Sigmoid colon (tissue), 7 donors: ENCODE measurements around the gene CCDC187. TPM values are rescaled to one million over a fixed set of nuclear protein-coding genes. Genes with fewer than 3 reads are reported as not detected.

Source experiments
- DNase-seq: peaks from one replicate; pipeline ENCODE4 v3.0.0-alpha.2; 2019
- H3K27ac ChIP-seq, 4 donors: fragments of 200-600 bp; sonication (generic); one replicate each; pipeline ENCODE4 v1.5.1; 2016 to 2019; ENCODE audit warnings: mild to moderate bottlenecking in 1 of 4
- H3K27me3 ChIP-seq, 3 donors: fragments of 200-600 bp; sonication (generic); one replicate each; pipeline ENCODE4 v1.5.1; 2019; ENCODE audit warnings: mild to moderate bottlenecking in 1 of 3
- H3K36me3 ChIP-seq, 4 donors: fragments of 200-600 bp; sonication (generic); one replicate each; pipeline ENCODE4 v1.5.1; 2016 to 2019
- H3K4me1 ChIP-seq, 4 donors: fragments of 200-600 bp; sonication (generic); one replicate each; pipeline ENCODE4 v1.5.1; 2017 to 2019
- H3K4me3 ChIP-seq, 4 donors: fragments of 200-600 bp; sonication (generic); one replicate each; pipeline ENCODE4 v1.5.1; 2017 to 2019; ENCODE audit warnings: mild to moderate bottlenecking in 2 of 4, moderate library complexity in 1 of 4
- H3K9me3 ChIP-seq, 4 donors: fragments of 200-600 bp in 3 of 4; sonication (generic) in 3 of 4; one replicate each; pipeline versions ENCODE4 v1.5.1 to v1.6.1; 2013 to 2019
- EP300 ChIP-seq, 4 donors: sonication (generic); formaldehyde crosslinking; IDR thresholded peaks; one replicate each; pipeline ENCODE4 v1.6.1; 2017; ENCODE audit warnings: antibody characterized with exemption in 4 of 4
- POLR2A ChIP-seq, 2 donors: fragments of 450-650 bp; IDR thresholded peaks; one replicate each; pipeline ENCODE4 v1.6.1; 2016; ENCODE audit warnings: antibody characterized with exemption in 2 of 2, mild to moderate bottlenecking in 2 of 2, moderate library complexity in 2 of 2
- POLR2AphosphoS5 ChIP-seq, 4 donors: sonication (generic); formaldehyde crosslinking; IDR thresholded peaks; one replicate each; pipeline ENCODE4 v1.6.1; 2017; ENCODE audit warnings: antibody characterized with exemption in 4 of 4
- WGBS, 2 donors: extraction: QIAGEN DNeasy Blood & Tissue Kit; methylation state at CpG; one replicate each; pipeline ENCODE4 v1.1.7; 2013; 5-methylcytosine and 5-hydroxymethylcytosine counted together
- intact Hi-C: fragments of 100-400 bp; cut with DNase I; formaldehyde crosslinking; loops from one replicate; pipeline ENCODE4 v1.15.1; 2023
- polyA plus RNA-seq, 3 donors: library from polyadenylated mRNA; stranded (reverse); fragments of 200-250 nt; gene quantifications; one replicate each; pipeline ENCODE4 v1.2.3, GENCODE V29; 2013
- total RNA-seq, 4 donors: library from RNA; depleted of rRNA; stranded (reverse); fragments of >200 nt; gene quantifications; one replicate each; pipeline ENCODE4 v1.1.0, GENCODE V29; 2016
- TF ChIP-seq, protein P1 (sequence below), 4 experiments: fragments of 450-650 bp in 3 of 4; fragments of 200-600 bp in 1 of 4; IDR thresholded peaks; one replicate each; pipeline ENCODE4 v1.5.1; 2016 to 2019; ENCODE audit warnings: antibody characterized with exemption in 4 of 4, mild to moderate bottlenecking in 3 of 4, moderate library complexity in 2 of 4
- donor health status: healthy with polysubstance abuse.
- donor health status: Bipolar disorder and iron deficiency.
- donor health status: healthy.

Gene CCDC187
- total and polyA plus RNA-seq, 7 donors, result 0.32 TPM; not detected in 6

GRCh38 chr9:136265561-136266355 lies 38.1 kb downstream of the CCDC187 start:
- Histone ChIP-seq H3K9me3 (no peaks in the 10 kb centered on the region), H3K27ac (no peak overlapping the region), H3K36me3 (no peaks in the 10 kb centered on the region), H3K4me1 (peaks cover 0 to 15% (median 9%) of the 10 kb centered on the region in 4 donors), H3K27me3 (no peaks in the 10 kb centered on the region), H3K4me3 (no peak overlapping the region)
- no peak for DNase-seq
- TF ChIP-seq POLR2AphosphoS5 (IDR thresholded peaks at IDR 0.05), result no peak
- TF ChIP-seq, protein P1, sequence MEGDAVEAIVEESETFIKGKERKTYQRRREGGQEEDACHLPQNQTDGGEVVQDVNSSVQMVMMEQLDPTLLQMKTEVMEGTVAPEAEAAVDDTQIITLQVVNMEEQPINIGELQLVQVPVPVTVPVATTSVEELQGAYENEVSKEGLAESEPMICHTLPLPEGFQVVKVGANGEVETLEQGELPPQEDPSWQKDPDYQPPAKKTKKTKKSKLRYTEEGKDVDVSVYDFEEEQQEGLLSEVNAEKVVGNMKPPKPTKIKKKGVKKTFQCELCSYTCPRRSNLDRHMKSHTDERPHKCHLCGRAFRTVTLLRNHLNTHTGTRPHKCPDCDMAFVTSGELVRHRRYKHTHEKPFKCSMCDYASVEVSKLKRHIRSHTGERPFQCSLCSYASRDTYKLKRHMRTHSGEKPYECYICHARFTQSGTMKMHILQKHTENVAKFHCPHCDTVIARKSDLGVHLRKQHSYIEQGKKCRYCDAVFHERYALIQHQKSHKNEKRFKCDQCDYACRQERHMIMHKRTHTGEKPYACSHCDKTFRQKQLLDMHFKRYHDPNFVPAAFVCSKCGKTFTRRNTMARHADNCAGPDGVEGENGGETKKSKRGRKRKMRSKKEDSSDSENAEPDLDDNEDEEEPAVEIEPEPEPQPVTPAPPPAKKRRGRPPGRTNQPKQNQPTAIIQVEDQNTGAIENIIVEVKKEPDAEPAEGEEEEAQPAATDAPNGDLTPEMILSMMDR (IDR thresholded peaks at IDR 0.05), result no peak
- no peak for TF ChIP-seq POLR2A (IDR thresholded peaks at IDR 0.05)
- no peak for TF ChIP-seq EP300 (IDR thresholded peaks at IDR 0.05)
- intact Hi-C loops, result no loop called here
- WGBS, 2 donors, result 80 to 91% methylated on average over 17 of the region's 17 CpGs

DNA sequence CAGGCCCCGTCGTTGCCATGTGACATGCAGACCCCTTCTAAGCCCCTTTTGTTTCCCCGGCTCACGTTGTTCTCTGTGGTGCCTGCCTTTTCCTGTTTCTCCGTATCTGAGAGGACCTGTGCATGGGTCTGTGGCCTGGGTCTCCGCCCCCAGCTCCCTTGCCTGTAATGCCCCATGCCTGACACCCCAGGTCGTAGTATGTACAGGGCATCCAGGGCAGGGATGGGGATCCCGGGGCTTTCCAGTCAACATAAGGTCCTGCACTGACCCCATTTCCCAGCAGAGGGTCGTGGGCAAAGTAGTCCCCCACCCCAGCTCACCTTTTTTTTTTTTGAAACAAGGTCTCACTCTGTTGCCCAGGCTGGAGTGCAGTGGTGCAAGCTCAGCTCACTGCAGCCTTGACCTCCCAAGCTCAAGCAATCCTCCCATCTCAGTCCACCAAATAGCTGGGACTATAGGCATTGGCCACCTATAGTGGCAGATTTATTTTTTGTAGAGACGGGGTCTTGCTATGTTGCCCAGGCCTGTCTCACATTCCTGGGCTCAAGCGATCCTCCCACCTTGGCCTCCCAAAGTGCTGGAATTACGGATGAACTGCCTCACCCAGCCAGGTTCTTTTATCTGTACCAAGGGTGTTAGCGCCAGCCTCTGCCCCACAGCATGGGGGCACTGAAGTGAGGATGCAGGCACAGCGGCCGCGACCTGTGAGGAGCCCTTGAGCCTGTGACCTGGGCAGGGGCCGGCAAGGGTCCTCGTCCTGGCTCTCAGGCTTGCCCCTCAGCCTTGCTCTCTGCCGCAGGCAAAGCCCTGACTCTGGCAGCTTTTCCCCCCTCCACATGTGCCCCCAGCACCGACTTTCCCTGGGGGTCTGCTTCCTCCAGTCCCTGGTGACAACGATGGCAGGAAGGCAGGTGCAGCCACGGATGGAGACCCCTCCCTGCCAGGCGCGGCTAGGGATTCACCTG lies 39.2 kb downstream of the CCDC187 start:
- no peak for DNase-seq
- 72 to 79% methylated on average over 24 of the region's 24 CpGs for WGBS, 2 donors
- H3K9me3 ChIP-seq, result no peaks in the 10 kb centered on the region
- TF ChIP-seq, protein P1 (IDR thresholded peaks at IDR 0.05), result no peak
- no peak for TF ChIP-seq POLR2AphosphoS5 (IDR thresholded peaks at IDR 0.05)
- TF ChIP-seq EP300 (IDR thresholded peaks at IDR 0.05), result no peak
- TF ChIP-seq POLR2A (IDR thresholded peaks at IDR 0.05), result no peak
- H3K4me3 ChIP-seq, result no peak overlapping the region
- intact Hi-C loops, result no loop called here
- H3K27ac ChIP-seq, result no peak overlapping the region
- no peaks in the 10 kb centered on the region for H3K27me3 ChIP-seq
- H3K4me1 ChIP-seq, result peaks cover 0 to 15% (median 9%) of the 10 kb centered on the region in 4 donors
- H3K36me3 ChIP-seq, result no peaks in the 10 kb centered on the region

DNA sequence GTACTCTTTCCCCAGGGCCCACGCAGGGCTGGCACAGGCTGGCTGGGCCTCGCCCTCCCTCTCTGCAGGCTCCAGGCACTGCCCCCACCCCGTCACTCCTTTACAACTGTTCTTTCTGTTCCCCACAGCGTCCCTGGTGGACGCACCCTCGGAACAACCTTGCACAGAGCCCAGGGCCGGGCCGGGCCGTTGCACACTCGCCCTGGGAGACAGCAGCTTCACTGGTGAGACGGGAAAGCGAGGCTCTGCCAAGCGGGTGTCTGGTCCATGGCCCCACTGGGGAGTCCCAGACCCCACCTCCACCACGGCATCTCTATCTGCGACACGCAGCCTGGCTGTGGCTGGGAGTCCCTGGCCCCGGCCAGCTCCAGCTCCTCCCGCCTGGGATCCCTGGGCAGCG lies 39.9 kb downstream of the CCDC187 start:
- H3K4me3 ChIP-seq, result no peak overlapping the region
- TF ChIP-seq EP300 (IDR thresholded peaks at IDR 0.05), result no peak
- TF ChIP-seq POLR2AphosphoS5 (IDR thresholded peaks at IDR 0.05), result no peak
- no peak for TF ChIP-seq POLR2A (IDR thresholded peaks at IDR 0.05)
- TF ChIP-seq, protein P1 (IDR thresholded peaks at IDR 0.05), result no peak
- peaks cover 0 to 15% (median 9%) of the 10 kb centered on the region in 4 donors for H3K4me1 ChIP-seq
- H3K27me3 ChIP-seq, result no peaks in the 10 kb centered on the region
- DNase-seq, result no peak
- no peak overlapping the region for H3K27ac ChIP-seq
- no peaks in the 10 kb centered on the region for H3K36me3 ChIP-seq
- no peaks in the 10 kb centered on the region for H3K9me3 ChIP-seq
- intact Hi-C loops, result no loop called here
- WGBS, 2 donors, result 28 to 75% methylated on average over 19 of the region's 19 CpGs

DNA sequence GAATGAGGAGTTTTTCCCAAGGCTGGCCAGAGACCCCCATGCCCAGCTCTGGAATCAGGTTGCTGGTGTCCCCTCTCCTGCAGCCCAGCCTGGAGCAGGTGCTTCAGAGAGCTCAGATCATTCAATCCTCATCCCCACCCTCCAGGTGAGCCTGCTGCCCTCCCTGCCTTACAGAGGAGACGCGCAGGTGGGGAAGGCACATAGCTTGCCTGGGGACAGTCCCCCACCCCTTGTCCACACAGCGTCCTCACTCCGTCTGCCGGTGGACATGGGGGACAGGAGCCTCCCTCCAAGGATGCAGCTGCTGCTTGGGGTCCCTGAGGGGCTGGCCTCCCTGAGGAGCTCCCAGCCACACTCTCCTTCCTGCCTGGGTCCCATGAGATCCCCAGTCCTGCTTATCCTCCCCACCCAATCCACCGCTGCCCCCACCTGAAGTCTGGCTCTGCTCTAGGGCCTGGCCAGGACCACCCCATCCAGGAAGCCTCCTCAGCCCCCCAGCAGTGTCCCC lies 41.2 kb downstream of the CCDC187 start:
- Histone ChIP-seq H3K36me3 (no peaks in the 10 kb centered on the region), H3K4me1 (peaks cover 0 to 8% (median 5%) of the 10 kb centered on the region in 4 donors), H3K9me3 (no peaks in the 10 kb centered on the region), H3K27ac (no peak overlapping the region), H3K27me3 (peaks cover 0 to 10% (median 0%) of the 10 kb centered on the region in 3 donors), H3K4me3 (no peak overlapping the region)
- WGBS, 2 donors, result 82 to 90% methylated on average over 6 of the region's 6 CpGs
- intact Hi-C loops, result no loop called here
- DNase-seq, result no peak
- TF ChIP-seq, protein P1 (IDR thresholded peaks at IDR 0.05), result no peak
- TF ChIP-seq POLR2A (IDR thresholded peaks at IDR 0.05) (no peak), POLR2AphosphoS5 (IDR thresholded peaks at IDR 0.05) (no peak), EP300 (IDR thresholded peaks at IDR 0.05) (no peak)
